GM21367 (cell line): ENCODE measurements around the gene CSNK1G2.
"Not testable (repeated sequence)": the region's sequence is repeated elsewhere in the genome, so short reads cannot be mapped to it uniquely, and the experiment has no call there.

Experiments used
- ATAC-seq: cut with Tn5 transposase; IDR thresholded peaks from one replicate; pipeline ENCODE4 v1.9.1; 2021; ENCODE audit not compliant: unreplicated experiment

The CSNK1G2 gene

DNA sequence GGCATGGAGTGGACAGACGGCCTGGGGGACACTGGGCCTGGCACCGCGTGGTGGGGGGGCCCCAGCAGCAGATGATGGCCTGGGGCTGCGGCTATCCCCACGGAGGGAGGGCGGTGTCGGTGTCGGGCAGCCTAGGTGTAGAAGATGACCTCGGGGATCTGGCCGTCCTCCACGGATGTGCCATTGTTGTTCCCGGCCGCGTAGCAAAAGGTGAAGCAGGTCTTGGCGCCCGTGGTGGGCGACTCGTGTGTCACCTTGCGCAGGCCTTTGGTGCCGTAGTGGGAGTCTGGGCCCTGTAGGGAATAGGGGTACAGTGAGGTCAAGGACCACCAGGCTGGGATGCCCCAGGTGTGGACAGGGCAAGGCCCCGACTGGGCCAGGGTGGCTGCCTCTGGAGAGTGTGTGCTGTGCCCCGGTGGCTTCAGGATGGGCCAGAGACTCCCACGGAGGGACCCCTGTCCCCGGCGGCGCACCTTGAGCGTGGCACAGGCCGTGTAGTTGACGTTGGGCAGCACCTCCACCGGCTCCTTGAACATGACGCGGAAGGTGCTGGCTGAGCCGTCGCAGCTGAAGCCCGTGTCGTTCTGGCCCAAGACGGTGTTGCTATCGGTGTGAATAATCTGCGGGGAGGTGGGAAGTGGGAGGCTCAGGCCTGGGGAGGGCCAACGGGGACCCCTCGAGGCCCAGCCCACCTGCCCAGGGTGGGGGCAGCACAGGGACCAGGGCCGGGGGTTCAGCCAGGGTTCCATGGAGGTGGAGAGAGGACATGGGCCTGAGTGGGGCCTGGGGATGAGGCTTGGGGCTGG, 45.6 kb downstream of the CSNK1G2 start:
- no peak for ATAC-seq

DNA sequence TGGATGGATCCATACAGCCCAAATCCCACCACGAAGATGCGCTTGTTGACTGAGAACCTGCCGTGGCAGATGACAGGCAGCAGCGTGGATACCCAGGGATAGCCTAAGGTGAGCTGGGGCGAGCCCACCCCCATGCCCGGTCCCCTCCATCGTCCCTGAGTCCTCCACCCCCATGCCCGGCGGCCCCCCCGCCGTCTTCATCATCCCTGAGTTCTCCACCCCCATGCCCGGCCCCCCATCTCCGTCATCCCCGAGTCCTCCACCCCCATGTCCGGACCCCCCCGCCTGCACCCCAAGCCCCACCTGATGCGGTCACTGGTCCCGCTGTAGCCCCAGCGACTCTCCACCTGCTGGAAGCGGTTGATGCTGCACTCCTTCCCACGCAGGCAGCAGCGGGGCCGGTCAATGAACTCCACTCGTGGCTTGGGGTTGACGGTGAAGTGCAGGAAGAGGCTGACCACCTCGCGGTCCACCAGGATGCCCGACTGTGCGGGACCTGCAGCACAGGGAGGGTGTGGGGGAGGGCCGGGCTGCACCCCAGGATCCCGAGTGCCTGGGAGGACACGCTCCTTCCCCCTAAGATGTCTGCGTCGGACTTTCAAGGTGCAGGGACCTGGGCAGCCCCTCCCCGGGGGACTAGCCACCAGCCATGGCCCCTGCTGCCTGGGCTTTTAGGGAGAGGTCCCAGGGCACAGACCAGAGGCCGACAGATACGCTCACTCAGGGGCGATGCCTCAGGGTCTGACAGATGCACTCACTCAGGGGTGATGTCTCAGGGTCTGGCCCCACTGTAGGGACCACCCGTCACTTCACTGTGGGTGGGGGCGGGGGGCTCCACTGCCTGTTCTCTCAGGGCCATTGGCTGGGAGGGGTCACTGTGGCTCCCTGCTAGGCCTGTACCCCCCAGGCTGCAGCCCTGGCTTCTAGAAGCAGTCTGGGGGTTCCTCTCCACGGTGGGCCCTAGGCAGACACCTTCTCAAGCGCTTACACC, 46.5 kb downstream of the CSNK1G2 start:
- ATAC-seq = no peak

DNA sequence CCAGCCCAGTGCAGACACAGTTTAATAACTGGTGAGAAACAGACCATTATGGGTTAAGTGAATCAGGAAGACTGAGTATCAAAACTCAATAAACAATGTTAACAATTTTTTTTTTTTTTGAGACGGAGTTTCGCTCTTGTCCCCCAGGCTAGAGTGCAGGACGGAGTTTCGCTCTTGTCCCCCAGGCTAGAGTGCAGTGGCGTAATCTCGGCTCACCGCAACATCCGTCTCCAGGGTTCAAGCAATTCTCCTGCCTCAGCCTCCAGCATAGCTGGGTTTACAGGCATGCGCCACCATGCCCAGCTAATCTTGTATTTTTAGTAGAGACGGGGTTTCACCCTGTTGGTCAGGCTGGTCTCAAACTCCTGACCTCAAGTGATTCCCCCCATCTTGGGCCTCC, 47.5 kb downstream of the CSNK1G2 start:
- not testable (repeated sequence) for ATAC-seq

DNA sequence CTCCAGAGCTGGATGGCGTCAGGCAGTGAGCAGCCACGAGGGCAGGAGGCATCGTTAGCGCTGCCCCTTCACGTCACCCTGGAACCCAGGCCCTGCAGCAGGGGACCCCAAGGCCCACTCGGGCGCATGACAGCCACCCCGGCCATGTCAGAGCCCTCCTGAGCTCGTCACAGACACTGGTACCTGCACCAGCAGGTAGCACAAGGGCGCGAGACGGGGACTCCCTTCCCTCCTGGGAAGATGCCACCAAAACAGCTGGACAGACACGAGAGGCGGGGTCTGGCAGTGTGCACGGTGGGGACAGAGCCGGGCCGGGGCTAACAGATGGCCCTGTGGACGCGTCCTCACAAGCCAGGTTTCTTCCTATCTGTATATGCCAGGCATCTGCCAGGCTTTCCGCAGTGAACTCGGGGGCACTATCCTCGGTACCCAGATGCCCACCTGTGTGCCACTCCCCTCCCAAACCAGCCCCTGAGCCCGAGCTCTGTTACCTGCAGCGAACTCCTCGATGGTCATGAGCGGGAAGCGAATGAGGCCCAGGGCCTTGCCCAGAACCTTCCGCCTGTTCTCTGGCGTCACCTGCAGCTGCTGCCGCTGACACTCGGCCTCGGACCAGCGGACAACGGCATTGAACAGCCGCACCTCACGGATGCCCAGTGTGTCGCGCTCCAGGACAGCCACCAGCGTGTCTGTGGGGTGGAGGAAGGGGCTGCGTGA, 48.7 kb downstream of the CSNK1G2 start:
- ATAC-seq = no peak

DNA sequence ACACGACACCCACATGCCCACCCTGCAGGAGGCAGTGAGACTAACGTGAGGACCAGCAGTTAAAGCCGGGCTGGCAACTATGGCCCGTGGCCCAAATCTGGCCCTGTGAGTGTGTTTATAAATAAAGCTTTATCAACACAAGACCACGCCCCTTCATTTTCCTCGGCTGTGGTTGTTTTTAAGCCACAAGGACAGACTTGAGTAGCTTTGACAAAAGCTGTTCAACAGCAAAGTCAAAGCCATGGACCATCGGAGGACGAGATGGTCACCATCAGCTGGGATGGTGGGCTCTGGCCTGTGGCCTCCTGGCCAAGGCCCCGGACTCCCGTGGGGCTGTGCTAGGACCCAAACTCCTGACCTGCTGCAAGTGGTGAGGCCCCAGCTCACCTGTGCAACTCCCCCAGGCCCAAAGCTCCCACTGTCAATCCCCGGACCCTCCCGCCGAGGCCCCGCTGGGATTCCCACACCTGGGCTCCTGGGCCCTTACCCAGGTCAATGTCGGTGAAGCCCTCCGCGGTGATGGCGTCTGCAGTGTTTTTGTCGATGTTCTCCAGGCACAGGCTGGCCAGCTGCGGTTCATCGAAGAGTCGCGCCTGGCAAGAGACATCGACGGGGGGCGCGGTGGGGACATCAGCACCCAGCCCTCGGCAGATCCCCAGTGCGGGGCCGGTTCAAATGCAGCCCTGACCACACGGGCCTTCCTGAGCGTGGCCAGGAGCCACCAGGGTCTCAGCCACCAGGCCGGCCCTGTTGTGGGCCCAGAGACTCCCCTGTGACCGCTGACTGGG, 49.5 kb downstream of the CSNK1G2 start:
- ATAC-seq = no peak

DNA sequence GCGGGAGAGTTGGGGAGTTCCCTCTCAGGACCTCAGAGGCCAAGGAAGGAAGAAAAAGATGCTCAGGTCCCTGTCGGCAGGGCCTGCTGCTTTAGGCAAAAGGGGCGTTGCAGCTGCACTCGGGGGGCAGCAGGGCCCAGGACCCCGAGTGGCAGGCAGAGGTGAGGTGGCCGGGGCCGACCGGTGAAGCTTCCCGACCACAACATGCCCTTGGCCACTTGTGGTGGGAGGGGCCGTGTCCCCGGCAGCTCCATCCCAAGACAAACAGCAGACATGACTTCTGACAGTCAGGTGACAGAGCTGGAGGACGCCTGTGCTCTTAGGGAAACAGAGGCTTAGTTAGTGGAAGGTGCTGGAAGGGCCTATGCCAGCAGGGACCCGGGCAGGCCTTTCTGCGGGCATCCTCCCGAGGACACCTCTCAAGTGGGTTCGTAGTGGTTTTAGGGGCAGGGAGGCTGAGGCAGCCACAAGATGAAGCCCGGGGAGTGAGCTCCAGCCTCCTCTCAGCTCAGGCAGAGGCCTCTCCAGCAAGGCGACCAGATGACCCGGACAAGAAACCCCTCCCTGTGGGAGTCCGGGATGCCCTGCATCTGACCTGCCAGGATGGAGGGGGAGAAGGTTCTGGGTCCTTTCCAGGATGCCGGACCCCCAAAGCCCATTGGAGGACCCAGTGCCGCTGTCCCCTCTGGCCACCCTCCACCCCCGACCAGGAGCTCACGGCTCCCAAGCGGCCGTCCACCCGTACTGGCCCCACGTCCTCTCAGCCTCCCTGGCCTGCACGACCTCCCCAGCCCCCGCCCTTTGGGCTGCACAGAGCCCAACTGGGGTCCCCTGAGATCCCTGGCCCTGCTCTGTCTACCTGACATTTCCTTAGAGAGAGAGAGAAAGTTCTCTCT, 50.3 kb downstream of the CSNK1G2 start:
- no peak for ATAC-seq

DNA sequence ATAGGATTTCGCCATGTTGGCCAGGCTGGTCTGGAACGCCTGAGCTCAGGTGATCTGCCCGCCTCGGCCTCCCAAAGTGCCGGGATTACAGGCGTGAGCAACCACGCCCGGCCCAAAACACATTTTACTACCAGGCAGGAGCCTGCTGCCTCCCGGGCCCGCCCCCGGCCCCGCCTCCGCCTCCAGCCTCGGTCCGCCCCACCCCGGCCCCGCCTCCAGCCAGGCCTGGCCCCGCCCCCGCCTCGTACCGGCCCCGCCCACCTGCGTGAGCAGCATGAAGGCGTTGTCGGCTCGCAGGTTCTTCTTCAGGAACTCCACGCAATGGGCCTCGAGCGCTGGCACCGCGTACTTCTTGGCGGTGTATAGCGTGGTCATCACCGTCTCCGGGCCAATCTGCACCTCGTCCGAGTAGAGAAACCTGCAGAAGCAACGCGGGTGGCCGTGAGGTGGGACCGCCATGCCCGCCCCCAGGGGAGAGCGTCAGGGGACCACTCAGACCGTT, 51.8 kb downstream of the CSNK1G2 start:
- no peak for ATAC-seq

DNA sequence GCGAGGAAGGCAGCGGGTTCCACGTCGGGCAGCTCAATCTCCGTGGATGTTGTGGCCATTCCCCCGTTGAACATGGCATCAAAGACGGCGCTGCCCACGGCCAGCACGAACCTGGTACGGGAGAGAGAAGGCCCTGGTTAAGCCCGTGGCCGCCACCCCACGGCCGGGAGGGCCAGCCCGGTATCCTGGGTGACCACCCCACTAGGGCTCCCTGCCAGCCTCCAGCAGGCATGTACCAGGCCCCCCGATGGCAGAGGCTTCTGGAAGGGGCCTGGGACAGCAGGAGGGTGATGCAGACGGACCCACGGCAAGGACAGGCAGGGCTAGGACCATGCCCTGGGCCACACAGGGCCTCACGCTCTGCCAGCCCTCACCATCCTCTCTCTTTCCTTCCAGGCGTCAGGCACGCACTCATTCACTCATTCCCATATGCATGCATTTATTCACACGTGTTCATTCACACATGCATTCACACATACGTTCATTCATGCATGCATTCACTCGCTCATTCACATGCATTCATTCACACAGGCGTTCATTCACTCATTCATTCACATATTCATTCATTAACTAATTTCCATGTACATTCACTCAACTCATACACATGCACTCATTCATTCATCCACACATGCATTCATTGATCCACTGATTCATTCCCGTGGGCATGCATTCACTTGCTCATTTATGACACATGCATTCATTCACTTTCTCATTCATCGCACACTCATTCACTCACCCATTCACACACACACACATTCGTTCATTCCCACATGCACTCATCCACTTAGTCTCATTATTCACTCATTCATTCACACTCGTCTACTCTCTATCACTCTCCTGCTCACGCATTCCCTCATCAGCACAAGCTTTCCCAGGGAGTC, 56.6 kb downstream of the CSNK1G2 start:
- no peak for ATAC-seq

DNA sequence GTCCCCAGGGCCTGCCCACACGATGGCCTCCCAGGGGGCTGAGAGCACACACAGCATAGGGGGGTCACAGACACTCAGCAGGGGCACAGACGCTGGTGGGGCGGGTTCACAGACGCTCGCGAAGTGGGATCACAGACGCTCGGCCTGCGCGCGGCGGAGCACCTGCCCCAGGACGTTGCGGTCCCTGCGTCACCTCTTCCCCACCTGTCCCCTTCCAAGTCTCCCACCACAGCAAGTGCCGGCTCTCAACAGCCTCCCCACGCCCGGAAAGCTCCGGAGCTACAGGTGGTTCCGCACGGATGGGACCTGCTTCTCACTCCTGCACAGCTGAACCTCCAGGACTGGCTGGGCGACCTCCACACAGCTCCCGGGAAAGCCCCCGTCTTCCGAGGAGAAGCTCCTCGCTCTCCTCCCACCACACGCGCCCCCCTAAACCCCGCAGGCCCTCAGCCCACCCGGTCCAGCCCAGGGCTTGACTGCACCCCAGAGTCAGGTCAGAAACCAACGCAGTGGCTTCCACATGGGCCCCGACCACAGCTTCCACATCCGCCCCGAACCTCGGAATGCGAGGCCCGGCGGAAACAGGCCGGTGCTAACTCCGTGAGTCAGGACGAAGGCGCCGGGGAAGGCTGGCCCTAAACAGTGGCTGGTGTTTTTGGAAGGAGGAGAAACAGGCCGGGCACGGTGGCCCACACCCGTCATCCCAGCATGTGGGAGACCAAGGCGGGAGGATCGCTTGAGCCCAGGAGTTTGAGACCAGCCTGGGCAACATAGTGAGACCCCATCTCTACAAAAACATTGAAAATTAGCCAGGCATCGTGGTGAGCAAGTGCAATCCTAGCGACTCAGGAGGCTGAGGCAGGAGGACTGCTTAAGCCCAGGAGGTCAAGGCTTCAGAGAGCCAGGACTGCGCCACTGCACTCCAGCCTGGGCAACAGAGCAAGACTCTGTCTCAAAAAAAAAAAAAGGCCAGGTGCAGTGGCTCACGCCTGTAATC, 58.0 kb downstream of the CSNK1G2 start:
- no peak for ATAC-seq

DNA sequence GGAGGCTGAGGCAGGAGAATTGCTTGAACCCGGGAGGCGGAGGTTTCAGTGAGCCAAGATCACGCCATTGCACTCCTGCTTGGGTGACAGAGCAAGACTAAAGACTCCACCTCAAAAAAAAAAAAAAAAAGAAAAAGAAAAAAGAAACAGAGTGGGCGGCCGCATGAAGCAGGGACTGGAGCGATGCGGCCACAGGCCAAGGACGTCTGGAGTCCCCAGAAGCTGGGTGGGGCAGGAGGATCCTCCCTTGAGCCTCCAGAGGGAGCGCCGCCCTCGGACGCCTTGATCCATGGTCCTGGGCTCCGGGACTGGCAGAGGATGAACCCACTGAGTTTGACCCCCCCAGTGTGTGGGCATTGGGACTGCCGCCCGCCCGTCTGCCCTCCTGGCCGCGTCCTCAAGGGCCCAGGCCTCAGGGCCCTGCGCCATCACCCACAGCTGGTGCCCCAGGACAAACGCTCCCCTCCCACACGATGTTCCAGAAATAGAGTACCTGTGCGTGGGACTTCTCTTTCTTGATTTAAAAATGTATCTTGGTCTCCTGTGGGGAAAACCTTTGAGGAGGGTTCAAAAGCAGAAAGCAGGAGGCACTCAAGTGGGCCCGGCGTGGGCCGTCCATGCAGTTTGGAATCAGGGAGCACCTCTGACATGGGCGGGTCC, 59.0 kb downstream of the CSNK1G2 start:
- ATAC-seq = no peak

DNA sequence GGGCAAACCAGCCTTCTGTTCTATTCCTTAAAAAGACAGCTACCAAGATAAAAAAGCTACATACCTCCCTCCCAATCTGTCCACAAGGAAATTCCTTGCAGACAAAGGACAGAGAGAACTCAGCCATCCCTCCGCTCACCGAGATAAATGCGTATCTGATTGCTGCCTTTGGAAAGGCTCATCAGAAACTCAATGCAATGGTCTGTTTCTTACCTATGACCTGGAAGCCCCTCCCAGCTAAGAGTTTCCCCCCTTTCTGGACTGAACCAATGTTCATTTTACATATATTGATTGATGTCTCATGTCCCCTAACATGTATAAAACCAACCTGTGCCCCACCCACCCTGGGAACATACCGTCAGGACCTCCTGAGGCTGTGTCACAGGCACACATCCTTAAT, 62.9 kb downstream of the CSNK1G2 start:
- ATAC-seq = no peak

DNA sequence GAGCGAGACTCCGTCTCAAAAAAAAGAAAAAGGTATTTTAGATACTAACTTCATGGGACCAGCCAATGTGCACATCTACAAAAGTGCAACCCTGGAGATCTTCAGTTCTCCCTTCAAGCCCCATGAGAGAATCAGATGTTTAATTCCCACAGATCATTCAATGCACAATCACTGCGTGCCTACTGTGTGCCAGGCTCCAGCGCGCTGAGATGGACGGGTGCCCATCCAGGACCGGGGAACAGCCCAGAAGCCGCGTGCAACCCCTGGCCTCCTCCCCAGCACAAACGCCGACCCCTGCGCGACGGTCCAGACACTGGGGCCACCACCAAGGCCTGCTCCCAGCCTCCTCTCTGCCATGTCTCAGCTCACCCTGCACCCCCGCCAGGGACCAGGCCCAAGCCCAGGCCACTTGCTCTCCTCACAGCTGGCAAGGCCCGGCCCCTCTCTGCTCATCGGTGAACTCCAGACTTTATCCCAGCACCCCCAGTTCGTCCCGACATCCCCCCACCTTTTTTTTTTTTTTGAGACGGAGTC, 69.2 kb downstream of the CSNK1G2 start:
- ATAC-seq = no peak

DNA sequence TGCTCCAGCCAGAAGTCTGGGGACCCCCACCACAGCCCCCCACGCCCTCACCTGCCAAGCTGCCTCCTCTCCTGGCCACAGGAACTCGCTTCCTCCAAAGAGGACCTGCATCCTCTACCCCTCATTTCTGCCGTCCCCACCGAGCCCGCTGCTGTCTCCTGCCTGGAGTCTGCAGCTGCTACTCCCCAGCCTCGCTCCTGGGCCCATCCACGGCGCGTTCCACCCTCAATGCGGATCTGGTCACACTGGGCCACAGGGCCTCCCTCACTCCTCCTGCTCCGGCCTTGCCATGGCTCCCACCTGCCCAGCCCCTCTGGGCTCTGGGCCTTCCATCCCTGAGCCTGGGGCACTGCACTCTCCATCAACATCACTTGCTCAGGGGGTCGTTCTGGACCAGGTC, 70.2 kb downstream of the CSNK1G2 start:
- no peak for ATAC-seq

DNA sequence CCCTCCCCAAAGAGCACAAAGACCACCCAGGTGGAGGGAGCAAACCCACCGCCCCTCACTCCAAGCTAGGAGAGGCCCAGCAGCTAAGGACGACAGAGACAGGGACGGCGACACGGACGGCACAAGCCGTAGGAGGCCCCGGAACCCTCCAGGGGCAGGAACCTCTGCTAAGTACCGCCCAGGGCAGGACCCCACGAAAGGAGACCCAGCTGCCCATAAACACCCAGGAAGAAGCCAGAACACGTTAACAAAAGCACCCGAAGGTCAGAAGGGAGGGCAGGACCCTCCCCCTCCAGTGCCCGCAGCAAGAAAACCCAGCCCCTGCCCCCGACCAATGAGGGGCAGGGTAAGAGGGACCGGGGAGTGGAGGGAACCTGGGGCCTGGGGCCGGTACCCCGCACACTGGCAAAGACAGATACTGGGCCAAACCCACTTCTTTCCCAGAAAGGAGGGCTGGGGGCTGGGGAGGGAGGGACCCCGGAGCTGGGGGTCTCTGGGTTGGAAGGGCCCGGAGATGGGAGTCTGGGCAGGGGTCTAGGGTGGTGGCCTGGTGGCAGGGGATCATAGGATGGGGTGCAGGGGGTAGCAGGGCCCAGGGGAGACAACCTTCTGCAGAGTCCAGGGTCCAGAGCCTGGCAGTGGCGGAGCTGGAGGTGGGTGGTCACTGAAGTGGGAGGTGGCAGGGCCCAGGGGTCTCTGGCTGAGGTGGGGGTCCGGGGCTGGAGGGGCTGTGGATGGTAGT, 72.1 kb downstream of the CSNK1G2 start:
- ATAC-seq = no peak

DNA sequence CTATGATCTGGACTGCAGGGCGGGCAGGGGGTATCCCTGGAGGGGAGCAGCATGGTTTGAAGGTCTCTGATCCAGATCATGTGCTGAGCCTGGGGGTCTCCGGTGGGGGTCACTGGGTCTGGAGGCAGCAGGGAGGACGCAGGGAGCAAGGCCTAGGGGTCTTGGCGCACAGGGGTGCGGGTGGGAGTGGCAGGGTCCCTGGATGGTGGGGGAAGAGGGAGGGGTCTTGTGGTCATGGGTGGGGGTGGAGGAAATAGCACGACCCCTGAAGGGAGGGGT, 72.7 kb downstream of the CSNK1G2 start:
- no peak for ATAC-seq

DNA sequence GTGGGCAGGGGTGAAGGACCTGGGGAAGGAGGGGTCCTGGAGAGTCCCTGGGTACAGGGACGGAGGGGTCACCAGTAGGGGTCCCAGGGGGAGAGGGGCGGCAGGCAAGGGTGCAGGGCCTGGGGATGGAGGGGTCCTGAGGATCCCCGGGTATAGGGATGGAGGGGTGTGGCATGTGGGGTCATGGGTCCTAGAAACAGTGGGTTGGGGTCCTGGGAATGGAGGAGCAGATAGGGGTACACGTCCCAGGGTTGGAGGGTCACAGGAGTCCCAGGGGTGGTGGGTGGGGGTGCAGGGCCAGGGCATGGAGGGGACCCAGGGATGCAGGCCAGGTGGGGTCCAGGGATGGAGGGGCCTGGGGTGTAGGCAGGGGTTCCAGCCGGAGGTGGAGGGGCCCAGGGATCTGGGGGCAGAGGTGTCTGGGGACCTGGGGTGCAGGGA, 73.2 kb downstream of the CSNK1G2 start:
- ATAC-seq = no peak
